ENCODE results near the gene CCDC88C.
A peak's percentile ranks its signal among the peaks of the same experiment; 100 is the strongest.
"Not testable (repeated sequence)": the region's sequence is repeated elsewhere in the genome, so short reads cannot be mapped to it uniquely, and the experiment has no call there.

CCDC88C gene

GRCh38 chr14:91417983-91418386 is 365 bp upstream of the CCDC88C start:
- peak; percentile 31 for DNase-seq

GRCh38 chr14:91416744-91417119 is 888 bp downstream of the CCDC88C start:
- DNase-seq: no peak

DNA sequence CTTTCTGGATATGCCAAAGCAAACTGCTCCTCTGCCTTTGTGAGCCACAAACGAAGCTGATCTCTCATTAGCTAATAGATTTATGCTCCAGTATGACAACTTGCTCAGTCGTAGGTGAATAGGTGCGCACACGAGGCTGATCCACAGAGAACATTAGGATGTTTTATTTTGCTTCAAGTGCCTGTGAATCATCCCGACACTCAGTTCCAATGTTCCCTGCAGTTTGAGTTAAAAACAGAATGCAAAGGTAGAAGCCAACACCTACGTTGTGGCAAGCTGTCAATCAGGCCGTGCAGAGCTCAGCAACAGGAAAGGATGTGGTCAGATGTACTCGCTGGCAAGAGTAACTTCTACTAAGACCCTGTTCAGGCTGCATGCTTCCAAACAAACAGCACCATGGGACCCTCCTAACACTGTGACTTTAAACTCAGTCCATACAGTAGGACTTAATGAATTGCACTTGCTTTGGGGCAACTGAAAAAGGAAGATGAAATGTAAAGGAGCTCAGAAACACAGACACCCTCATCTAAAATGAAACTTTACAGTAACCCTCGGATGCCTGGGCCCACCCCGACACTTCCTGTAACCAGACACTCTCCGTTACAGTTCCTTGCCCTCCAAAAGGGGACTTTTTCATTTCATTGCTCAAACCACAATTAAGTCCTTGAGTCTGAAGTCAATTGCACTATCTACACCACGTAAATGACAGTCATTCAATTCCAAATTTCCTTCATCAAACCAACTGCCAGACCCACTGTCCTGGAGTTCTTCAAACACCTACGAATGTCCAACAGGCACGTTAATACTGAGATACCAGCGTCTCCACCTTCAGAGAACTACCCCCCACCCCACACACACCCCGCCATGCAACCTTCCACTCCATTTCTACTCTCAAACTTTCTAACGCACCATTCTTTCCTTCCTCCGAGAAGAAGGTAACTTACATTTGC is 1.6 kb downstream of the CCDC88C start:
- no peak for DNase-seq

GRCh38 chr14:91414475-91414833 is 3.2 kb downstream of the CCDC88C start:
- DNase-seq: no peak

GRCh38 chr14:91413547-91414474 is 3.8 kb downstream of the CCDC88C start:
- DNase-seq: no peak

GRCh38 chr14:91412939-91413338 is 4.7 kb downstream of the CCDC88C start:
- DNase-seq: no peak

- no peak for DNase-seq
Measured at GRCh38 chr14:91410771-91411536, 6.7 kb downstream of the CCDC88C start.

DNA sequence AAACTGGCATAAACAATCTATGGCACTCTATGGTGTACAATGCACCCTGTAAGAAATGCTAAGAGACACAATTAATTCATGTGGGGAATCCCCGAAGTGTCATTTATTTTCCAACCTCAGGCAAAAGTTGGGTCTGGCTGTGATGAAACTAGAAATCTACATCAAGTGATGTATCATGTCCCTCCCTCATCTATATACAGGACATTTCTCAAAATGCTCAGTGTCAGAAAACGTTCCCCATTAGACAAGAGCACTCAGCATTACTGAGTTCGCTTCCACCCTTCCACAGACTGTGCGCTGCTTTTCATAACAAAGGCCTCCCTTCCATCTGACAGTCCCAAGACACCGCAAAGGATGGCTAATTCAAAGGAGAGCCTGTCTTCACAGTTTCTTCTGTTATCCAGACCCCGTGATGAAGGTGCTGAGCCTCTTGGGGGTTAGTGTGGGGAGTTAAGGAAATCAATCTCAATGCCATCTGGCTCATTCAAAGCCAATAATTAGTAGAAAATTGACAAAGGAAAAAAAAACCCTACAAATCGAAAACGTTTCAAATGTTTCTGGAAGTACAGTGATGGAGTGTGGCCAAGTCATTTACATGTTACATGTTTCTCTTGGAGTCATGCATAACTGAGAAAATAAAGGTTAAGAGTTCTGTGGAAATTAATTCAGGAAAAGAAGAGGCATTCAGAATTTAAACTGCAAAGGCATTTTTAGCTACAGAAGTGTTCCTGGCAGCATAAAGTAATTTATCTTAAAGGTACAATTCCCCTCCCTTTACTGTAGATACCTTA is 7.5 kb downstream of the CCDC88C start:
- DNase-seq: no peak

DNA sequence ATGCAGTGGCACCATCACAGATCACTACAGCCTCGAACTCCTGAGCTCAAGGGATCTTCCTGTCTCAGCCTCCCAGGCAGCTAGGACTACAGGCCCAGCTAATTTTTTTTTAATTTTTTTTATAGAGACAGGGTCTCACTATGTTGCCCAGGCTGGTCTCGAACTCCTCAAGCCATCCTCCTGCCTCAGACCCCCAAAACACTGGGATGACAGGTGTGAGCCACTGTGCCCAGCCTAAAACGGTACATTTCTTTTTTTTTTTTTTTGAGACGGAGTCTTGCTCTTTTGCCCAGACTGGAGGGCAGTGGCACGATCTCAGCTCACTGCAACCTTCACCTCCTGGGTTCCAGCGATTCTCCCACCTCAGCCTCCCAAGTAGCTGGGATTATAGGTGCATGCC is 8.4 kb downstream of the CCDC88C start:
- not testable (repeated sequence) for DNase-seq

- DNase-seq: no peak
Measured at GRCh38 chr14:91406982-91407381, 10.6 kb downstream of the CCDC88C start.

GRCh38 chr14:91406451-91406850 is 11.2 kb downstream of the CCDC88C start:
- DNase-seq: no peak

- no peak for DNase-seq
Measured at GRCh38 chr14:91405724-91406435, 11.7 kb downstream of the CCDC88C start.

GRCh38 chr14:91405241-91405721 is 12.3 kb downstream of the CCDC88C start:
- DNase-seq: no peak

GRCh38 chr14:91402771-91403600 is 14.6 kb downstream of the CCDC88C start:
- DNase-seq: no peak

- DNase-seq: no peak
Measured at GRCh38 chr14:91402348-91402747, 15.3 kb downstream of the CCDC88C start.

DNA sequence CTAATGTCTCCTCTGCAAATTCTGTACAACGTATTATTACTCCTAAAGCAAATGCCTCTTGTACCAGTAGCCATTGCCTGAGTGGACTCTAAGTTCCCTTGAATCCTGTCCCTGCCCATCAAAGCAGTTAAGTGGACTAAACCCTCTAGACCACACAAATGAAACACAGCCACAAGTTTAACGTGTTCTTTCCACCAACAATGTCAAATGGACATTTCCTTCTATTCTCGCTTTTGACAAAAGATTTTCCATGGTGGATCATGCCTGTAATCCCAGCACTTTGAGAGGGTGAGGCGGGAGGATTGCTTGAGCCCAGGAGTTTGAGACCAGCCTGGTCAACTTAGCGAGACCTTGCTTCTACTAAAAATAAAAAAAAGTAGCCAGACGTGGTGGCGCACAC is 15.9 kb downstream of the CCDC88C start:
- DNase-seq: no peak

DNA sequence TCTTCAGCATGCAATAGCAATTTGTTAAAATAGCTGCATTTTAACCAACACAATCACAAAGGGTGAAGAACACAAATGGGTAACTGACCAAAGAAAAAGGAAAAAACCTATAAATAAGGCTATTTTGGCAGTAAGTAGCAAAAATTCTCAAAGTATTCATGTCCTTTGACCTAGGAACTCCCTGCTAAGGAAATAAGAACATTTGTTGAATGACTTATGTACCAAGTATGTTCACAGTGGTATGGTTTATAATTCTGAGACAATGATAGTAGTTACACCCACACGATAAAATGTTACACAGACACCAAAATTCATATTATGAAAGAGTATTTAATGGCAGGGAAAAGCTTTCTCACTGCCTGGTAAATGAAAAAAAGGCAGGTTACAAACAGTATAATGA is 16.9 kb downstream of the CCDC88C start:
- DNase-seq: no peak

GRCh38 chr14:91399868-91400640 is 17.6 kb downstream of the CCDC88C start:
- no peak for DNase-seq

DNA sequence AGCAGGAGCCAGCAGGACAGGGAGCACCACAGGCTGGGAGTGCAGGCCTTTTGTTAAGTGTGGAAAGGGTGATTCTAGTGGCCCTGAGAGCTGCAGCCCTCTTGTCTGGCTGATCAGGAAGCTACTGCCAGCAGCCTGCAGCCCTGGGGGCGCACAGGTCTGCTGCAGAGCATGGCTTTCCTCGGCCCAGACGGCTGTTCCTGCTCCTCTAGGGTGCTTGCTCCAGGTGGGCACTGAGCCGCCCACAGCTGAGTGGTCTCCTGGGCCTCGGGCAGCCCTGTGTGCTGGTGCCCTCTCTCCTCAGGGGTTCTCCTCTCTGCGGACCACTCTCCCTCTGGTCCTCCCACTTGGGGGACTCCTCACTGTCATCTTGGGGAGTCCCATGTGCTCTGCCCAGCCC is 18.9 kb downstream of the CCDC88C start:
- no peak for DNase-seq
